Duodenal mucosa (tissue), 2 donors: ENCODE results near the gene HDAC9.

ENCODE experiments used
- H3K27ac ChIP-seq: one replicate; pipeline ENCODE4 v1.7.0; 2013; ENCODE audit warnings: low read depth, low read length
- H3K27me3 ChIP-seq, 2 donors: one replicate each; pipeline ENCODE4 v1.7.0; 2013; ENCODE audit warnings: low read length in 2 of 2, control low read depth in 1 of 2; ENCODE audit not compliant: insufficient read depth in 2 of 2, control insufficient read depth in 1 of 2
- H3K36me3 ChIP-seq, 2 donors: one replicate each; pipeline ENCODE4 v1.7.0; 2013; ENCODE audit warnings: low read length in 2 of 2, control low read depth in 1 of 2; ENCODE audit not compliant: insufficient read depth in 2 of 2, control insufficient read depth in 1 of 2
- H3K4me1 ChIP-seq, 2 donors: one replicate each; pipeline ENCODE4 v1.7.0; 2013; ENCODE audit warnings: low read length in 2 of 2, control low read depth in 1 of 2; ENCODE audit not compliant: insufficient read depth in 2 of 2, control insufficient read depth in 1 of 2
- H3K4me3 ChIP-seq, 2 donors: one replicate each; pipeline ENCODE4 v1.7.0; 2013; ENCODE audit warnings: low read length in 2 of 2, low read depth in 1 of 2
- H3K9ac ChIP-seq, 2 donors: one replicate each; pipeline ENCODE4 v1.7.0; 2013; ENCODE audit warnings: low read length in 2 of 2, low read depth in 1 of 2
- H3K9me3 ChIP-seq, 2 donors: one replicate each; pipeline ENCODE4 v1.7.0; 2013; ENCODE audit warnings: low read length in 2 of 2, control low read depth in 1 of 2; ENCODE audit not compliant: control insufficient read depth in 1 of 2

The HDAC9 gene

GRCh38 chr7:18866359-18867036, 370.9 kb downstream of the HDAC9 start:
- Histone ChIP-seq H3K9me3 (peaks cover 0 to 8% of the 10 kb centered on the region in 2 donors), H3K4me1 (no peaks in the 10 kb centered on the region), H3K4me3 (no peak overlapping the region), H3K27ac (no peak overlapping the region), H3K27me3 (no peaks in the 10 kb centered on the region), H3K36me3 (no peaks in the 10 kb centered on the region), H3K9ac (no peak overlapping the region)

GRCh38 chr7:18872344-18872743, 376.8 kb downstream of the HDAC9 start:
- Histone ChIP-seq H3K27me3 (no peaks in the 10 kb centered on the region), H3K9ac (no peak overlapping the region), H3K4me3 (no peak overlapping the region), H3K36me3 (no peaks in the 10 kb centered on the region), H3K4me1 (no peaks in the 10 kb centered on the region), H3K9me3 (peaks cover 5 to 16% of the 10 kb centered on the region in 2 donors), H3K27ac (no peak overlapping the region)

GRCh38 chr7:18873734-18874336, 378.3 kb downstream of the HDAC9 start:
- Histone ChIP-seq H3K4me1 (no peaks in the 10 kb centered on the region), H3K27me3 (no peaks in the 10 kb centered on the region), H3K9me3 (peaks cover 3 to 16% of the 10 kb centered on the region in 2 donors), H3K36me3 (no peaks in the 10 kb centered on the region), H3K27ac (no peak overlapping the region), H3K9ac (no peak overlapping the region), H3K4me3 (no peak overlapping the region)

- no peak overlapping the region for H3K27ac ChIP-seq
- H3K4me3 ChIP-seq: no peak overlapping the region
- H3K9me3 ChIP-seq: peaks cover 0 to 16% of the 10 kb centered on the region in 2 donors
- no peaks in the 10 kb centered on the region for H3K27me3 ChIP-seq
- no peaks in the 10 kb centered on the region for H3K36me3 ChIP-seq
- no peaks in the 10 kb centered on the region for H3K4me1 ChIP-seq
- H3K9ac ChIP-seq: no peak overlapping the region
Measured at GRCh38 chr7:18874880-18875279, 379.3 kb downstream of the HDAC9 start.

GRCh38 chr7:18877874-18878273, 382.3 kb downstream of the HDAC9 start:
- Histone ChIP-seq H3K27me3 (no peaks in the 10 kb centered on the region), H3K9ac (no peak overlapping the region), H3K4me1 (no peaks in the 10 kb centered on the region), H3K9me3 (peaks cover 2 to 10% of the 10 kb centered on the region in 2 donors), H3K27ac (no peak overlapping the region), H3K4me3 (no peak overlapping the region), H3K36me3 (no peaks in the 10 kb centered on the region)

GRCh38 chr7:18886832-18887231, 391.3 kb downstream of the HDAC9 start:
- Histone ChIP-seq H3K4me1 (no peaks in the 10 kb centered on the region), H3K27ac (no peak overlapping the region), H3K36me3 (no peaks in the 10 kb centered on the region), H3K9me3 (peaks cover 5 to 6% of the 10 kb centered on the region in 2 donors), H3K4me3 (no peak overlapping the region), H3K27me3 (no peaks in the 10 kb centered on the region), H3K9ac (no peak overlapping the region)

- no peak overlapping the region for H3K4me3 ChIP-seq
- H3K4me1 ChIP-seq: no peaks in the 10 kb centered on the region
- H3K9me3 ChIP-seq: peaks cover 5 to 6% of the 10 kb centered on the region in 2 donors
- H3K36me3 ChIP-seq: no peaks in the 10 kb centered on the region
- no peak overlapping the region for H3K9ac ChIP-seq
- H3K27me3 ChIP-seq: no peaks in the 10 kb centered on the region
- no peak overlapping the region for H3K27ac ChIP-seq
Measured at GRCh38 chr7:18889436-18889835, 393.9 kb downstream of the HDAC9 start.

- Histone ChIP-seq H3K4me1 (no peaks in the 10 kb centered on the region), H3K9ac (no peak overlapping the region), H3K27ac (no peak overlapping the region), H3K9me3 (peaks cover 0 to 2% of the 10 kb centered on the region in 2 donors), H3K36me3 (no peaks in the 10 kb centered on the region), H3K4me3 (no peak overlapping the region), H3K27me3 (no peaks in the 10 kb centered on the region)
Measured at GRCh38 chr7:18890134-18890533, 394.6 kb downstream of the HDAC9 start.

GRCh38 chr7:18890885-18891621, 395.5 kb downstream of the HDAC9 start:
- no peak overlapping the region for H3K27ac ChIP-seq
- H3K9me3 ChIP-seq: peaks cover 0 to 2% of the 10 kb centered on the region in 2 donors
- H3K4me1 ChIP-seq: no peaks in the 10 kb centered on the region
- no peak overlapping the region for H3K9ac ChIP-seq
- no peak overlapping the region for H3K4me3 ChIP-seq
- H3K36me3 ChIP-seq: no peaks in the 10 kb centered on the region
- no peaks in the 10 kb centered on the region for H3K27me3 ChIP-seq

- no peaks in the 10 kb centered on the region for H3K4me1 ChIP-seq
- no peak overlapping the region for H3K9ac ChIP-seq
- peaks cover 0 to 2% of the 10 kb centered on the region in 2 donors for H3K9me3 ChIP-seq
- no peak overlapping the region for H3K27ac ChIP-seq
- H3K4me3 ChIP-seq: no peak overlapping the region
- H3K36me3 ChIP-seq: no peaks in the 10 kb centered on the region
- H3K27me3 ChIP-seq: no peaks in the 10 kb centered on the region
Measured at GRCh38 chr7:18893156-18893555, 397.6 kb downstream of the HDAC9 start.
